Brain microvascular endothelial cell (primary cell): Measurements from ENCODE around the gene HTR5A.

ENCODE experiments used
- DNase-seq: peaks from one replicate; pipeline ENCODE4 v3.0.0-alpha.2; 2020
- H3K27ac ChIP-seq: fragments of 250-450 bp; sonication (Bioruptor Pico); 2 replicates; pipeline ENCODE4 v1.5.1; 2020; ENCODE audit warnings: mild to moderate bottlenecking, moderate library complexity
- H3K27me3 ChIP-seq: fragments of 250-450 bp; sonication (Bioruptor Pico); replicated peaks from 2 replicates; pipeline ENCODE4 v1.5.1; 2020; ENCODE audit warnings: mild to moderate bottlenecking
- H3K36me3 ChIP-seq: fragments of 250-450 bp; sonication (Bioruptor Pico); replicated peaks from 2 replicates; pipeline ENCODE4 v1.5.1; 2020; ENCODE audit warnings: mild to moderate bottlenecking
- H3K4me3 ChIP-seq: 2 replicates; pipeline ENCODE4 v1.5.1; 2011; ENCODE audit warnings: low read depth, mild to moderate bottlenecking, control low read depth, low read length, moderate library complexity
- CTCF ChIP-seq: IDR thresholded peaks from 2 replicates; pipeline ENCODE4 v1.5.1; 2011; ENCODE audit warnings: low read depth, mild to moderate bottlenecking, moderate library complexity, low read length, control low read depth, inconsistent platforms; ENCODE audit errors: missing control alignments
- in situ Hi-C: cut with HindIII; loops from 2 replicates; pipeline ENCODE4 v1.10.0; 2017; ENCODE audit warnings: low sequenced_read_pairs, low pct_ligation_motif_present

The HTR5A gene

GRCh38 chr7:155038335-155038734 is 31.8 kb upstream of the HTR5A start:
- Histone ChIP-seq H3K27ac (no peak overlapping the region), H3K36me3 (no peaks in the 10 kb centered on the region), H3K4me3 (no peak overlapping the region), H3K27me3 (no peaks in the 10 kb centered on the region)
- no peak for TF ChIP-seq CTCF
- no peak for DNase-seq
- in situ Hi-C loops = no loop called here

- Histone ChIP-seq H3K4me3 (no peak overlapping the region), H3K27me3 (no peaks in the 10 kb centered on the region), H3K27ac (no peak overlapping the region), H3K36me3 (no peaks in the 10 kb centered on the region)
- no peak for DNase-seq
- TF ChIP-seq CTCF = no peak
- in situ Hi-C loops = no loop called here
These were observed 26.4 kb upstream of the HTR5A start for GRCh38 chr7:155043756-155044155.

- no peak overlapping the region for H3K27ac ChIP-seq
- no peak overlapping the region for H3K4me3 ChIP-seq
- no peaks in the 10 kb centered on the region for H3K27me3 ChIP-seq
- no peak for TF ChIP-seq CTCF
- in situ Hi-C loops = no loop called here
- DNase-seq = no peak
- H3K36me3 ChIP-seq = no peaks in the 10 kb centered on the region
These were observed 22.1 kb upstream of the HTR5A start for GRCh38 chr7:155048006-155048405.

DNA sequence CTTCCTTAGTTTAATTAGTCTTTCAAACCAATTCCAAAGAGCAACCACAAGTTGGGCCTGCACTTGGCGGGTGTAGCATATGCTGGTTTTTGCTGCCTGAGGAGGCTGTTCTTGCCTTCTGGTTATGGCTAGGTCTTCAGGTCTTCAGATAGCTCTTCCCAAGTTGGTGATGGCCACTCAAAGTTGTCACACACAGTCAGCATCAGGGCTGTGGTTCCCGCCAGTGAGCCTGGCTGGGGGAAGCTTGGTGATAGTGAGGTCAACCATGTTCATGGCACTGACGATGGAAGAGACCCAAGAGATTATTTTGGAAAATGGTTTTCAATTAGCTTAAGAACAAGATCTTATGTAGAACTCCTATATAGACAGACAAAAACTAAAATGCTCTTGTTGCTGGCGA is 18.8 kb upstream of the HTR5A start:
- Histone ChIP-seq H3K36me3 (no peaks in the 10 kb centered on the region), H3K4me3 (no peak overlapping the region), H3K27me3 (no peaks in the 10 kb centered on the region), H3K27ac (no peak overlapping the region)
- DNase-seq = no peak
- TF ChIP-seq CTCF = no peak
- in situ Hi-C loops = no loop called here

GRCh38 chr7:155053002-155053401 is 17.1 kb upstream of the HTR5A start:
- DNase-seq = no peak
- TF ChIP-seq CTCF = no peak
- H3K27ac ChIP-seq = no peak overlapping the region
- no peaks in the 10 kb centered on the region for H3K36me3 ChIP-seq
- in situ Hi-C loops = no loop called here
- no peak overlapping the region for H3K4me3 ChIP-seq
- no peaks in the 10 kb centered on the region for H3K27me3 ChIP-seq

- in situ Hi-C loops = no loop called here
- DNase-seq = no peak
- no peaks in the 10 kb centered on the region for H3K27me3 ChIP-seq
- no peak overlapping the region for H3K27ac ChIP-seq
- H3K4me3 ChIP-seq = no peak overlapping the region
- no peaks in the 10 kb centered on the region for H3K36me3 ChIP-seq
- TF ChIP-seq CTCF = no peak
These were observed 15.4 kb upstream of the HTR5A start for GRCh38 chr7:155054761-155055160.
